PC-3 (cell line): Measurements from ENCODE around the gene HOXA9. TPM values are rescaled to one million over a fixed set of nuclear protein-coding genes. Genes with fewer than 3 reads are reported as not detected.
A peak's percentile ranks its signal among the peaks of the same experiment; 100 is the strongest.

Source experiments
- ATAC-seq: fragments of 200-7000 bp; cut with Tn5 transposase; 2 replicates; pipeline ENCODE4 v1.9.1; 2020; ENCODE audit warnings: mild to moderate bottlenecking, moderate library complexity
- BruUV-seq: library from RNA; stranded (reverse); fragments of 400-500 nt; replicated peaks from 2 replicates; lab custom pipeline; 2021; lab: Mats Ljungman, UMichigan
- CTCF ChIA-PET: fragments of 300-600 bp; sonication (Branson Sonifier 250); formaldehyde crosslinking; loops from one replicate; lab custom pipeline; 2022; ENCODE audit warnings: antibody characterized with exemption; lab: Charles Lee
- POLR2A ChIA-PET: fragments of 300-600 bp; sonication (Branson Sonifier 250); formaldehyde crosslinking; loops from one replicate; lab custom pipeline; 2022; ENCODE audit warnings: antibody characterized with exemption; ENCODE audit not compliant: unreplicated experiment; lab: Charles Lee
- DNase-seq: peaks from one replicate; pipeline ENCODE4 v3.0.0-alpha.2; 2015
- H2AFZ ChIP-seq: fragments of 300-600 bp; sonication (generic); 2 replicates; pipeline ENCODE4 v1.6.0; 2016; ENCODE audit warnings: antibody characterized with exemption, low read length
- H3F3A ChIP-seq: fragments of 300-600 bp; sonication (generic); one replicate; pipeline ENCODE4 v1.6.0; 2017; ENCODE audit warnings: antibody characterized with exemption, low read length, control low read depth, mild to moderate bottlenecking; ENCODE audit not compliant: unreplicated experiment
- H3K27ac ChIP-seq: fragments of 300-600 bp; sonication (generic); 2 replicates; pipeline ENCODE4 v1.5.1; 2016; ENCODE audit warnings: mild to moderate bottlenecking, low read length
- H3K27me3 ChIP-seq: fragments of 300-600 bp; sonication (generic); 2 replicates; pipeline ENCODE4 v1.6.1; 2016; ENCODE audit warnings: low read length, mixed read lengths
- H3K36me3 ChIP-seq: fragments of 300-600 bp; sonication (generic); 2 replicates; pipeline ENCODE4 v1.6.1; 2016; ENCODE audit warnings: low read depth, mixed run types, low read length, mixed read lengths
- H3K4me1 ChIP-seq: fragments of 300-600 bp; sonication (generic); 2 replicates; pipeline ENCODE4 v1.5.1; 2016; ENCODE audit warnings: low read length; ENCODE audit not compliant: insufficient read depth
- H3K4me2 ChIP-seq: fragments of 300-600 bp; sonication (generic); 2 replicates; pipeline ENCODE4 v1.6.0; 2016; ENCODE audit warnings: low read length
- H3K4me3 ChIP-seq: fragments of 300-600 bp; sonication (generic); 2 replicates; pipeline ENCODE4 v1.5.1; 2016; ENCODE audit warnings: mild to moderate bottlenecking, low read length, mixed read lengths
- H3K79me2 ChIP-seq: fragments of 300-600 bp; sonication (generic); 2 replicates; pipeline ENCODE4 v1.6.1; 2017; ENCODE audit warnings: low read length, mixed read lengths
- H3K9ac ChIP-seq: fragments of 300-600 bp; sonication (generic); 2 replicates; pipeline ENCODE4 v1.6.0; 2016; ENCODE audit warnings: mild to moderate bottlenecking, low read length
- H3K9me2 ChIP-seq: fragments of 300-600 bp; sonication (generic); replicated peaks from 2 replicates; pipeline ENCODE4 v1.6.1; 2016; ENCODE audit warnings: mixed run types, low read length, mixed read lengths
- H3K9me3 ChIP-seq: fragments of 300-600 bp; sonication (generic); 2 replicates; pipeline ENCODE4 v1.6.1; 2016; ENCODE audit warnings: low read length, mixed read lengths
- H4K20me1 ChIP-seq: fragments of 300-600 bp; sonication (generic); 2 replicates; pipeline ENCODE4 v1.6.1; 2016; ENCODE audit warnings: low read length, mixed read lengths
- CTCF ChIP-seq: fragments of 300-600 bp; sonication (generic); conservative IDR thresholded peaks from 2 replicates; pipeline ENCODE4 v1.5.1; 2017; ENCODE audit warnings: antibody characterized with exemption, low read depth, mild to moderate bottlenecking, low read length
- EZH2 ChIP-seq: fragments of 300-600 bp; sonication (generic); IDR thresholded peaks from one replicate; pipeline ENCODE4 v1.6.1; 2017; ENCODE audit warnings: antibody characterized with exemption, mild to moderate bottlenecking, low read length; ENCODE audit not compliant: unreplicated experiment
- EZH2phosphoT487 ChIP-seq: fragments of 300-600 bp; sonication (generic); IDR thresholded peaks from 2 replicates; pipeline ENCODE4 v1.6.1; 2018; ENCODE audit warnings: mild to moderate bottlenecking, antibody characterized with exemption, low read length, borderline replicate concordance
- intact Hi-C: fragments of 100-400 bp; cut with micrococcal nuclease; formaldehyde crosslinking; loops from 2 replicates; pipeline ENCODE4 v1.9.0; 2023
- total RNA-seq: library from RNA; depleted of rRNA; stranded (reverse); fragments of >200 nt; gene quantifications from 2 replicates; pipeline ENCODE4 v1.2.3, GENCODE V29; 2014

The HOXA9 gene
- total RNA-seq, 1 experiment from 2014 or later: 69.0 TPM

GRCh38 chr7:27186668-27187474, 21.5 kb upstream of the HOXA9 start:
- intact Hi-C loops: loop anchor here (1.0 kb wide), 1 partner anchor 11 kb away; no protein-coding TSS in a partner anchor
- Histone ChIP-seq H3K9me2 (no peaks in the 10 kb centered on the region), H3K27me3 (no peaks in the 10 kb centered on the region), H3K4me3 (peak overlapping the region; percentile 91), H3K36me3 (no peaks in the 10 kb centered on the region), H3K9me3 (no peaks in the 10 kb centered on the region), H3K27ac (peak overlapping the region; percentile 97), H3K9ac (peak overlapping the region; percentile 97), H3K4me1 (peaks cover 51% of the 10 kb centered on the region), H4K20me1 (no peaks in the 10 kb centered on the region), H3K79me2 (peaks cover 100% of the 10 kb centered on the region), H2AFZ (no peak overlapping the region), H3K4me2 (peak overlapping the region; percentile 99), H3F3A (no peaks in the 10 kb centered on the region)
- ATAC-seq (no peak), DNase-seq (peak; percentile 45)
- no TSS peak for BruUV-seq
- ChIA-PET CTCF (no interaction called here), POLR2A (interaction anchor here (0.6 to 1.8 kb wide), 8 partner anchors 8 to 734 kb away, joined by 3 to 7 read pairs (median 5); no protein-coding TSS in a partner anchor)
- no peak for TF ChIP-seq EZH2phosphoT487

- TF ChIP-seq EZH2phosphoT487 (no peak), CTCF (no peak), EZH2 (no peak)
- Histone ChIP-seq H3K9ac (peak overlapping the region; percentile 97), H3K9me2 (no peaks in the 10 kb centered on the region), H3K4me1 (peaks cover 51% of the 10 kb centered on the region), H2AFZ (no peak overlapping the region), H3K4me2 (peak overlapping the region; percentile 99), H3F3A (no peaks in the 10 kb centered on the region), H3K4me3 (peak overlapping the region; percentile 91), H3K27ac (peak overlapping the region; percentile 97), H3K27me3 (no peaks in the 10 kb centered on the region), H3K9me3 (no peaks in the 10 kb centered on the region), H3K79me2 (peaks cover 100% of the 10 kb centered on the region), H4K20me1 (no peaks in the 10 kb centered on the region), H3K36me3 (no peaks in the 10 kb centered on the region)
- ATAC-seq (no peak), DNase-seq (no peak)
- ChIA-PET CTCF (no interaction called here), POLR2A (interaction anchor here (1.1 to 1.8 kb wide), 4 partner anchors 11 to 512 kb away, joined by 4 to 12 read pairs (median 6); no protein-coding TSS in a partner anchor)
- no TSS peak for BruUV-seq
- intact Hi-C loops: loop anchor here (1.0 kb wide), 1 partner anchor 10 kb away; no protein-coding TSS in a partner anchor
These were observed 20.7 kb upstream of the HOXA9 start for GRCh38 chr7:27185854-27186667.
